ENCODE measurements around the gene SLC5A9. TPM values are rescaled to one million over a fixed set of nuclear protein-coding genes. Genes with fewer than 3 reads are reported as not detected.
"Not testable (repeated sequence)": the region's sequence is repeated elsewhere in the genome, so short reads cannot be mapped to it uniquely, and the experiment has no call there.

SLC5A9 gene
- total RNA-seq, 1 donor from 2014 or later: not detected

- Histone ChIP-seq H3K36me3 (no peaks in the 10 kb centered on the region), H3K4me1 (no peaks in the 10 kb centered on the region), H3K4me3 (no peak overlapping the region), H3K9ac (no peak overlapping the region), H3F3A (ENCODE audit: low read depth) (no peaks in the 10 kb centered on the region), H3K79me2 (ENCODE audit: low read depth) (no peaks in the 10 kb centered on the region), H3K27me3 (no peaks in the 10 kb centered on the region), H3K4me2 (no peak overlapping the region), H3K27ac (no peak overlapping the region), H4K20me1 (ENCODE audit: low read depth) (no peaks in the 10 kb centered on the region), H2AFZ (replicated peaks) (no peak overlapping the region), H3K9me3 (ENCODE audit: low read depth) (no peaks in the 10 kb centered on the region)
- peaks cover 7% of the 10 kb centered on the region for H3K36me3 Mint-ChIP-seq
- no peak for DNase-seq (ENCODE audit: low spot score)
- no peak for TF ChIP-seq EZH2 (IDR thresholded peaks at IDR 0.05)
- no peak for TF ChIP-seq CTCF (IDR thresholded peaks at IDR 0.05)
- no peak for TF ChIP-seq EZH2phosphoT487 (IDR thresholded peaks at IDR 0.05)
- no peak overlapping the region for H3K27ac Mint-ChIP-seq
- H3K9me3 Mint-ChIP-seq: peaks cover 15% of the 10 kb centered on the region
- H3K4me1 Mint-ChIP-seq: no peaks in the 10 kb centered on the region
- H3K4me3 Mint-ChIP-seq: no peak overlapping the region
- peaks cover 2% of the 10 kb centered on the region for H3K27me3 Mint-ChIP-seq (ENCODE audit: insufficient read depth, low read depth)
Measured at GRCh38 chr1:48285525-48285924, 63.0 kb downstream of the SLC5A9 start.

- TF ChIP-seq EZH2 (IDR thresholded peaks at IDR 0.05) (no peak), EZH2phosphoT487 (IDR thresholded peaks at IDR 0.05) (no peak), CTCF (IDR thresholded peaks at IDR 0.05) (no peak)
- no peak overlapping the region for H3K9ac ChIP-seq
- peaks cover 2% of the 10 kb centered on the region for H3K27me3 Mint-ChIP-seq (ENCODE audit: insufficient read depth, low read depth)
- no peak overlapping the region for H3K4me2 ChIP-seq
- H3K4me1 ChIP-seq: no peaks in the 10 kb centered on the region
- no peak overlapping the region for H3K27ac ChIP-seq
- H3K9me3 Mint-ChIP-seq: peaks cover 5% of the 10 kb centered on the region
- H3K4me1 Mint-ChIP-seq: peaks cover 3% of the 10 kb centered on the region
- H3K27ac Mint-ChIP-seq: no peak overlapping the region
- H4K20me1 ChIP-seq (ENCODE audit: low read depth): no peaks in the 10 kb centered on the region
- H3K36me3 ChIP-seq: peaks cover 3% of the 10 kb centered on the region
- no peaks in the 10 kb centered on the region for H3K9me3 ChIP-seq (ENCODE audit: low read depth)
- H3F3A ChIP-seq (ENCODE audit: low read depth): no peaks in the 10 kb centered on the region
- no peak overlapping the region for H3K4me3 Mint-ChIP-seq
- H3K36me3 Mint-ChIP-seq: peaks cover 9% of the 10 kb centered on the region
- H3K79me2 ChIP-seq (ENCODE audit: low read depth): no peaks in the 10 kb centered on the region
- no peak overlapping the region for H2AFZ ChIP-seq (replicated peaks)
- no peak overlapping the region for H3K4me3 ChIP-seq
- no peaks in the 10 kb centered on the region for H3K27me3 ChIP-seq
- DNase-seq (ENCODE audit: low spot score): no peak
Measured at GRCh38 chr1:48291421-48291820, 68.9 kb downstream of the SLC5A9 start.

- H3K9me3 Mint-ChIP-seq: peaks cover 5% of the 10 kb centered on the region
- Histone ChIP-seq H3K27me3 (no peaks in the 10 kb centered on the region), H2AFZ (replicated peaks) (no peak overlapping the region), H3K9me3 (ENCODE audit: low read depth) (no peaks in the 10 kb centered on the region), H3F3A (ENCODE audit: low read depth) (no peaks in the 10 kb centered on the region), H3K36me3 (peaks cover 3% of the 10 kb centered on the region), H3K4me3 (no peak overlapping the region), H3K9ac (no peak overlapping the region), H4K20me1 (ENCODE audit: low read depth) (no peaks in the 10 kb centered on the region), H3K27ac (no peak overlapping the region), H3K4me2 (no peak overlapping the region), H3K4me1 (no peaks in the 10 kb centered on the region), H3K79me2 (ENCODE audit: low read depth) (no peaks in the 10 kb centered on the region)
- peaks cover 3% of the 10 kb centered on the region for H3K4me1 Mint-ChIP-seq
- TF ChIP-seq EZH2 (IDR thresholded peaks at IDR 0.05) (no peak), EZH2phosphoT487 (IDR thresholded peaks at IDR 0.05) (no peak), CTCF (IDR thresholded peaks at IDR 0.05) (no peak)
- no peak overlapping the region for H3K27ac Mint-ChIP-seq
- peaks cover 9% of the 10 kb centered on the region for H3K36me3 Mint-ChIP-seq
- H3K4me3 Mint-ChIP-seq: no peak overlapping the region
- DNase-seq (ENCODE audit: low spot score): no peak
- peaks cover 2% of the 10 kb centered on the region for H3K27me3 Mint-ChIP-seq (ENCODE audit: insufficient read depth, low read depth)
Measured at GRCh38 chr1:48292706-48293105, 70.2 kb downstream of the SLC5A9 start.

- not testable (repeated sequence) for DNase-seq (ENCODE audit: low spot score); H3K27me3 Mint-ChIP-seq (ENCODE audit: insufficient read depth, low read depth); H3K27me3 ChIP-seq
Measured at GRCh38 chr1:48294094-48294493, 71.6 kb downstream of the SLC5A9 start.

More at GRCh38 chr1:48294094-48294493, 71.6 kb downstream of the SLC5A9 start:
- not testable (repeated sequence) for H3K4me1 ChIP-seq; H3K4me1 Mint-ChIP-seq; H3K4me3 Mint-ChIP-seq; H3K36me3 ChIP-seq; H3K9me3 ChIP-seq (ENCODE audit: low read depth); H3K4me2 ChIP-seq; H3K27ac Mint-ChIP-seq; H2AFZ ChIP-seq (replicated peaks); H3K36me3 Mint-ChIP-seq; H4K20me1 ChIP-seq (ENCODE audit: low read depth); H3F3A ChIP-seq (ENCODE audit: low read depth); H3K9me3 Mint-ChIP-seq; H3K79me2 ChIP-seq (ENCODE audit: low read depth); H3K27ac ChIP-seq; H3K9ac ChIP-seq; H3K4me3 ChIP-seq

All from neural progenitor cell (in vitro differentiated cells).